ENCODE data around the gene RERE. TPM values are rescaled to one million over a fixed set of nuclear protein-coding genes. Genes with fewer than 3 reads are reported as not detected.
A peak's percentile ranks its signal among the peaks of the same experiment; 100 is the strongest.

Gene RERE
- total RNA-seq, 1 donor from 2014 or later, result 64.6 TPM

GRCh38 chr1:8379513-8380186, 437.8 kb downstream of the RERE start:
- TF ChIP-seq CTCF (IDR thresholded peaks at IDR 0.05), result no peak
- H3K27ac ChIP-seq, result peak overlapping the region; percentile 39 to 61
- no peaks in the 10 kb centered on the region for H3K27me3 ChIP-seq
- intact Hi-C loops (cut with DNase I), result no loop called here
- H3K4me1 ChIP-seq, result peaks cover 8 to 57% of the 10 kb centered on the region in 2 donors
- no peaks in the 10 kb centered on the region for H3K36me3 ChIP-seq
- H3K4me3 ChIP-seq, result no peak overlapping the region
- no peaks in the 10 kb centered on the region for H3K9me3 ChIP-seq
- DNase-seq (ENCODE audit: low spot score in 2 of 2), result no peak

- intact Hi-C loops (cut with DNase I), result no loop called here
- H3K4me3 ChIP-seq, result no peak overlapping the region
- TF ChIP-seq CTCF (IDR thresholded peaks at IDR 0.05), result no peak
- no peaks in the 10 kb centered on the region for H3K36me3 ChIP-seq
- no peak for DNase-seq (ENCODE audit: low spot score in 2 of 2)
- peak overlapping the region; percentile 39 to 61 for H3K27ac ChIP-seq
- H3K9me3 ChIP-seq, result no peaks in the 10 kb centered on the region
- H3K4me1 ChIP-seq, result peaks cover 10 to 63% of the 10 kb centered on the region in 2 donors
- H3K27me3 ChIP-seq, result no peaks in the 10 kb centered on the region
These were observed 438.4 kb downstream of the RERE start for GRCh38 chr1:8378981-8379470.

DNA sequence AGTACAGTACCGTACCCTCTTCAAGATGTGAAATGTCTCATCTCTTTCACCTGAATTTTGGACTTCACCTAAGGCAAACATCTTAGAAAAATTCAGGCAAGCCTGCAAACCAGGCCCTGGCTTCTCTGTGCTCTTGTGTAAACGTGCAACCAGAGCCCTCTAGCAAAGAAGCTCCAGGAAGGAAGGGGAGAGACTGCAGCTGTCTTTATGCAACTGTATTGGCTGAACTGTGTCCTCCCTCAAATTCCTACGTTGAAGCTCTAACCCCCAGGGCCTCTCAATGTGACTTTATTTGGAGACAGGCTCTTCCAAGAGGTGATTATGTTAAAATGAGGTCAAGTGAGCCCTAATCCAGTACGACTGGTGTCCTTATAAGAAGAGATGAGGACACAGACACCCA, 439.3 kb downstream of the RERE start:
- Histone ChIP-seq H3K4me3 (no peak overlapping the region), H3K27ac (peak overlapping the region; percentile 39 to 61), H3K36me3 (no peaks in the 10 kb centered on the region), H3K27me3 (no peaks in the 10 kb centered on the region), H3K9me3 (no peaks in the 10 kb centered on the region), H3K4me1 (peaks cover 15 to 65% of the 10 kb centered on the region in 2 donors)
- DNase-seq (ENCODE audit: low spot score in 2 of 2), result no peak
- TF ChIP-seq CTCF (IDR thresholded peaks at IDR 0.05), result no peak
- intact Hi-C loops (cut with DNase I), result no loop called here

DNA sequence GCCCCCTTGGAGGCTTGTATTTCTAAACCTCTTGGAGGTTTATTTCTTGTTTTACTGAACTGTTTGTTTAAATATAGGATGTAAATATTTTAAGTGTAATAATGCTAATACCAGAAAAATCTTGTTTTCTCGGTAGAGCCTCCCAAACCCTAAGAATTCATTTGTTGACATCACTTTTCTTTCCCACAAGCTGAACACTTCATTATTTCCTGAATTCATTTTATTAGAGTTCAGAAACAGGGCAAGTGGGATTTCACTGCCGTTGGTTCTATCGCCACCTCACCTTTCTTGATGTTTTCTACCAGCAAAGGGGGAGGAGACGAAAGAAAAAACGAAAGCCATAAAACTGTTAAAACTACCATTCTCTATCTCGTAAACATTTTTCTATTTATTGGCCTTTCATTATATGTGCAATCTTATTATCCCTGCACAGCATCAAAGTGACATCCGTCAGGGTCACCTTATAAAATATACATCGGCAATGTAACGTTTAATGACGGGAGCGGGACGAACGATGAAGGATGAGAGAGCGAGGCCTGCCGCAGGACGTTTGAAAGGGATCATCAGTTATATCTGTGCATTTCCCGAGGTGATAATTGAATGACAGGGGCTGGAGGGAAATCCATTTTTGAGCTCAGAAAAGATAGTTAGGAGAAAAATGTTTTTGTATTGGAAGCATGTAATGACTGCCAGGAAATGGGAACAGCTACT, 440.0 kb downstream of the RERE start:
- no peaks in the 10 kb centered on the region for H3K9me3 ChIP-seq
- no peak for TF ChIP-seq CTCF (IDR thresholded peaks at IDR 0.05)
- no peaks in the 10 kb centered on the region for H3K27me3 ChIP-seq
- no peaks in the 10 kb centered on the region for H3K36me3 ChIP-seq
- no peak overlapping the region for H3K4me3 ChIP-seq
- peaks cover 19 to 68% of the 10 kb centered on the region in 2 donors for H3K4me1 ChIP-seq
- H3K27ac ChIP-seq, result peak overlapping the region in 1 of 2 donors; percentile 39
- intact Hi-C loops (cut with DNase I), result no loop called here
- DNase-seq (ENCODE audit: low spot score in 2 of 2), result no peak

- H3K9me3 ChIP-seq, result no peaks in the 10 kb centered on the region
- no peaks in the 10 kb centered on the region for H3K36me3 ChIP-seq
- intact Hi-C loops (cut with DNase I), result no loop called here
- peak overlapping the region; percentile 33 to 88 for H3K27ac ChIP-seq
- TF ChIP-seq CTCF (IDR thresholded peaks at IDR 0.05), result no peak
- peaks cover 28 to 68% of the 10 kb centered on the region in 2 donors for H3K4me1 ChIP-seq
- no peaks in the 10 kb centered on the region for H3K27me3 ChIP-seq
- no peak overlapping the region for H3K4me3 ChIP-seq
- DNase-seq (ENCODE audit: low spot score in 2 of 2), result no peak
These were observed 441.0 kb downstream of the RERE start for GRCh38 chr1:8376358-8376840.
